Spinal cord (tissue), 10 donors: Measurements from ENCODE around the gene XRCC3. TPM values are rescaled to one million over a fixed set of nuclear protein-coding genes. Genes with fewer than 3 reads are reported as not detected.

ENCODE experiments used
- DNase-seq, 6 donors: peaks; one replicate each; pipeline versions ENCODE4 v3.0.0 to v3.0.0-alpha.2; 2013 to 2015; ENCODE audit warnings: low spot score in 6 of 6, low read depth in 4 of 6
- H3K27ac ChIP-seq: one replicate; pipeline ENCODE4 v1.5.1; 2013; ENCODE audit warnings: low read depth, low read length, control low read depth
- H3K27me3 ChIP-seq: one replicate; pipeline ENCODE4 v1.6.1; 2013; ENCODE audit warnings: low read length; ENCODE audit not compliant: control insufficient read depth, insufficient read depth
- H3K36me3 ChIP-seq: one replicate; pipeline ENCODE4 v1.6.1; 2013; ENCODE audit warnings: low read length; ENCODE audit not compliant: control insufficient read depth, insufficient read depth
- H3K4me1 ChIP-seq: one replicate; pipeline ENCODE4 v1.6.1; 2013; ENCODE audit warnings: low read length; ENCODE audit not compliant: control insufficient read depth, insufficient read depth
- H3K4me3 ChIP-seq: one replicate; pipeline ENCODE4 v1.5.1; 2013; ENCODE audit warnings: low read depth, low read length, control low read depth
- H3K9me3 ChIP-seq: one replicate; pipeline ENCODE4 v1.6.1; 2013; ENCODE audit warnings: low read length; ENCODE audit not compliant: control insufficient read depth, insufficient read depth
- WGBS: methylation state at CpG from one replicate; pipeline ENCODE4 v1.1.5; 2013; ENCODE audit warnings: missing lambda C conversion rate; ENCODE audit not compliant: insufficient coverage; 5-methylcytosine and 5-hydroxymethylcytosine counted together
- polyA plus RNA-seq, 2 donors: library from polyadenylated mRNA; unstranded; fragments of 120-200 nt; gene quantifications; one replicate each; pipeline ENCODE4 v1.2.1, GENCODE V29; 2013; ENCODE audit not compliant: insufficient read length in 2 of 2
- total RNA-seq, 2 donors: library from RNA; depleted of rRNA in 1 of 2; stranded (reverse); fragments of 120-200 nt in 1 of 2; fragments of >200 nt in 1 of 2; gene quantifications; one replicate each; pipeline versions ENCODE4 v1.2.3 to v1.2.4, GENCODE V29; 2013 to 2014
- donor health status: healthy.

The XRCC3 gene
- total and polyA plus RNA-seq, 4 donors: 10.9 to 20.6 (median 13.6) TPM

DNA sequence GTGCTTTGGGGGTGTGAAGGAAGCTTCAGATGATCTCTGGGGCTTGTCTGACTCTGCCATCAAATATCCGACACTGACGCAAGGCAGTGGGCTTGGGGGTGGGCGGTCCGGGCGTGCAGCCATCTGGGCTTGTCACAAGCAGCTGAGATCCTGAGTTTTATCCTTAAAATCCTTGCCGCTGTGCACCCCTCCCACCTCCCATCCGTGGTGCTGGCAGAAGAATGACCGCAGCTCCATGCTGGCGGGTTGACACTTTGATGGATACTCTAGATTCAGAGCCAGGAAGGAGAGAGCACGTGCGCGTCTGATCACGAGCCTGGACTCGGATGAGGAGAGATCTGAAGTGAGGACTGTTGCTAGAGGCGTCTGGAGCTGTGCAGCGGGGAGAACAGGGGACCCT is 3.3 kb upstream of the XRCC3 start:
- Histone ChIP-seq H3K27ac (no peak overlapping the region), H3K4me1 (peaks cover 52% of the 10 kb centered on the region), H3K4me3 (no peak overlapping the region), H3K27me3 (no peaks in the 10 kb centered on the region), H3K36me3 (peaks cover 24% of the 10 kb centered on the region), H3K9me3 (no peaks in the 10 kb centered on the region)
- peak in 2 of 6 donors; percentile 66 to 75 for DNase-seq
- WGBS: 20% methylated on average over 16 of the region's 16 CpGs

DNA sequence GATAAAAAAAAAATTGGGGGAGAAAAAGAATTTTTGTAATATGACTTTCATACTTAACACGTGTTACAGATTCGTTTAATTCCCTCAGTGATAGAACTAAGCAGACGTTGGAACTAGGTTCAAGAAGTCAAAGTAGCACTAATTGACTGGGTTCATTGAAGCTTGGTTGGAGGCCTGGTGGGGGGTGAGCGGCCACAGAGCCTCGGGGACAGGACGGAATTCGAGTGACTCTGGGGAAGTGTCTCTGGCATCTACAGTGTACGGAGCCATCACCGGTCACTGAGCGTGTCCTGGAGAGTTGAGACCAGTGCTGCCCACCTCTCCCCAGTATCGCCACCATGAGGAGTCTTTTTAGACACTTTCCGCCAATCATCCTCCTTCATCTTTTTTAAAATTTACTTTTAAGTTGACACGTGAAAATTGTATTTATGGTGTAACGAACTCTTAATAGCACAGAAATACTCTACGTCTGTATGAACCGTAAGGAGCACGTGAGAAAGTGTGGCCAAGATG is 1.7 kb upstream of the XRCC3 start:
- Histone ChIP-seq H3K27me3 (no peaks in the 10 kb centered on the region), H3K27ac (no peak overlapping the region), H3K9me3 (no peaks in the 10 kb centered on the region), H3K36me3 (peaks cover 32% of the 10 kb centered on the region), H3K4me1 (peaks cover 58% of the 10 kb centered on the region), H3K4me3 (peak overlapping the region; percentile 54)
- no peak for DNase-seq
- 70% methylated on average over 10 of the region's 17 CpGs for WGBS

DNA sequence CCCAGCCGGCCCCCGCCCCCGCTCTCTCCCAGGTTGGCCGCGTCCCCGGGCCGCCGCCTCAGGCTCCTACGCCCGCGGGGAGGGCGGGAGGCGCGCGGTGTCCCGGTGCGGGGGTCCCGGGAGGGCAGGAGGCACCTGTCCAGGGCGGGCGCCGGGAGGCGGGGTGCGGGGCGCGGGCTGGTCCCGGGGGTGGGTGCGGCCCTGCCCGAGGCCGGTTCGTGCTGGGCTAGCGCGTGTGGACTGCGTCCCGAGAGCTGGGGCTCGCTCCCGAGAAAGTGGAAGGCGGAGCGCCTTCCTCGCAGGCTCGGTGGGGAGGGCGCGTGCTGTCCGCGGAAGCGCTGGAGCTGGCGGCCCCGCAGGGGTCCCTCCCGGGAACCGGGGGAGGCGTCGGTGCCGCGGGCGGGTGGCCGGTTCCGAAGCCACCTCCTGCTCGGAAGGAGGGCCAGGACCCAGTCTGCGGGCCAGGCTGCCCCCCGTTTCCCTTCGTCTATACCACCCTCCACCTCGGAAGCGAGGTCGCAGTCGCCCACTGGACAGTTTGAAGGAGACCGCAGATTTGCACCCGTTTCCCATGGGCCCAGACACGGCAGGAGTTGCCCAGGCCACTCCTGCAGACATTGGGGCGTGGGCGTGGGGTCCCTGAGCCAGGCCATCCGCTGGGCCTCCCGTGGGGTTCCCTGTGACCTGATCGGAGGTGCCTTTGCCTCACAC is 995 bp upstream of the XRCC3 start:
- peaks cover 29% of the 10 kb centered on the region for H3K36me3 ChIP-seq
- H3K27ac ChIP-seq: no peak overlapping the region
- no peaks in the 10 kb centered on the region for H3K9me3 ChIP-seq
- peak overlapping the region; percentile 54 for H3K4me3 ChIP-seq
- H3K27me3 ChIP-seq: no peaks in the 10 kb centered on the region
- peaks cover 65% of the 10 kb centered on the region for H3K4me1 ChIP-seq
- DNase-seq: peak in 1 of 6 donors; percentile 48
- 1% methylated on average over 72 of the region's 72 CpGs for WGBS

DNA sequence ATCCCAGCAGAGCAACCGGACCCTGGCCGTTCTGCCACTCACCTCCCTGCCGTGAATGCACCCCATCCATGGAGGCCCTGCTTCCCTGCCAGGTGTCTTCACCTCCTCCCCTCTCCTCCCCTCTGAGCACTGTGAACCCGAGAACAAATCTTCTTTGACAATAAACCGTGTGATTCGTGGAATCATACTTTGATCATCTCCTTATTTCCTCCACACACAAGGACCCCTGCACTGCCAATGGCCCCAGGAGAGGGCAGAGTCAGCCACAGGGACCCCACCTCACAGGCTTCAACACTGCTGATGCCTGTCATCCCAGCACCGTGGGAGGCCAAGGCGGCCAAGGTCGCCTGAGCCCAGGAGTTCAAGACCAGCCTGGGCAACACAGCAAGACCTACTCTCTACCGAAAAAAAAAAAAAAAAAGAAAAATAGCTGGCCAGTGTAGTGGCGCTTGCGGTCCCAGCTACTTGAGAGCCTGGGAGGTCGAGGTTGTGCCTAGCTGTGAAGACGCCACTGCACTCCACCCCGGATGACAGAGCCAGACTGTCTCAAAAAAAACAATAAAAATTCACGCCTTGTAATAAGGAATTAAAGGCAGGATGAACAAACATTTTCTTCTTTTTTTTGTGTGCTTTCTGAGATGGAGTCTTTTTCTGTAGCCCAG is 1.1 kb downstream of the XRCC3 start:
- DNase-seq: no peak
- 67% methylated on average over 7 of the region's 16 CpGs for WGBS
- H3K27ac ChIP-seq: no peak overlapping the region
- H3K27me3 ChIP-seq: no peaks in the 10 kb centered on the region
- H3K9me3 ChIP-seq: no peaks in the 10 kb centered on the region
- H3K4me1 ChIP-seq: peaks cover 72% of the 10 kb centered on the region
- peak overlapping the region; percentile 26 for H3K4me3 ChIP-seq
- peaks cover 35% of the 10 kb centered on the region for H3K36me3 ChIP-seq

DNA sequence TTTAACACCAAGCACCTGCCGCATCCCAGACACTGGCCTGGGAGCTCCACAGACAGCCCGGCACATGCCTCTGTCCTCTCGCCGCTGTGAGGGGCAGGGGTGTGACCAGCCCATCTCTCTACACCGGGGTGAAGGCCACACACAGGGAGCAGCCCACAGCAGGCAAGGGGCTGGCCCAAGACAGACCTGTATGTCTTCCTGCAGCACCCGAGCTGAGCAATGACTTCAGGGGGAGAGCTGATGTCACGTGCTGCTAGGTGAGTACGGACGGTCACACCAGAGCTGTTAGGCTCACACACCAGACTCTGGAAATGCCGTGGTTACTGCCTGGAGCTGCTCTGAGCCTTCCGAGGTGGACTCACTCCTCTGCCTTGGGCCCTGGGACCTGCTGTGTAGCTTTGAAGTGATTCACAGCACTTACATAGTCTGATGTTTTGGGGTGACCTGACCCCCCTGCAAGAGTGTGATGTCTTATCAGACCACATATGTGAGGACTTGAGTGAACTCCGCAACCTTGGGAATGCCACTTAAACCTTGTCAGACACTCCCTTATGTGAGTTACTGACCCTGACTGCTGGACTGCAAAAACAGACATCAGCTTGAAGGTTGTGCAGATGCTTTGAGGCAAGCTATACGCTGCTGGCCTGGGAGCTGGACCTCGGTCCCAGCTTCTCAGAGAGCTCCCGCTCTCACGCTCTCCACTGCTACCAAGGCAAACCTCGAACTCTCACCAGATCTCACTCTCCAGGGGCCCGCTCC is 1.8 kb downstream of the XRCC3 start:
- no peaks in the 10 kb centered on the region for H3K27me3 ChIP-seq
- no peaks in the 10 kb centered on the region for H3K9me3 ChIP-seq
- DNase-seq: no peak
- no peak overlapping the region for H3K4me3 ChIP-seq
- WGBS: 88% methylated on average over 18 of the region's 18 CpGs
- peaks cover 38% of the 10 kb centered on the region for H3K36me3 ChIP-seq
- H3K4me1 ChIP-seq: peaks cover 73% of the 10 kb centered on the region
- H3K27ac ChIP-seq: peak overlapping the region; percentile 33

DNA sequence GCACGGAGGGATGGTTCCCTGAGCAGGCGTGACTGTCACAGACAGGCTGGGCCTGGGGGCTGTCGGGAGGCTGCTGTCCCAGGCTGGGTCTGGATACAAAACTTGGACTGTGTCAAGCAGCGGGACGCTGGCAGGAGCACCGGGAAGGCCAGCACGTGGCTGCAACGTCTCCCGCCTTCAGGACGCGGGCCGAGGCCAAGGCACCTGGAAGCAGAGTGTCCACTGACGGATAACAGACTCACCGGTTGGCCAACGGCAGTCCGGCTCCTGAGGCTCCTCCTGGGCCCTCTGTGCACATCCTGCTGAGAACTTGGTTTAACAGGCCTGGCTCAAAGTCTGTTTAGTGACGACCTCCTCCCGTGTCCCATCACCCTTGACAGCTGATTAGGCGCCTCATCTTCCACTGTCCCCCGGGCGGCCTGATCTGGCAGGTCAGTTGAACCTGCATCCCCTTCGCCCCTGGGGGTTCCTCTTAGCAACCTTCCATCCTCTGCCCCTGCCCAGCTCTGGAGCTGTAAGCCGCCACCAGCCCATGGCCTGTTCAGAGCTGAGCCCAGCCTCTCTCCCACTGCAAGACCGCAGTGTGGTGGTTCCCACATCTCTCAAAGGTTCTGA is 2.5 kb downstream of the XRCC3 start:
- no peak overlapping the region for H3K4me3 ChIP-seq
- 69% methylated on average over 24 of the region's 24 CpGs for WGBS
- no peak for DNase-seq
- no peaks in the 10 kb centered on the region for H3K9me3 ChIP-seq
- peaks cover 72% of the 10 kb centered on the region for H3K4me1 ChIP-seq
- H3K27ac ChIP-seq: peak overlapping the region; percentile 69
- H3K27me3 ChIP-seq: no peaks in the 10 kb centered on the region
- H3K36me3 ChIP-seq: peaks cover 45% of the 10 kb centered on the region

DNA sequence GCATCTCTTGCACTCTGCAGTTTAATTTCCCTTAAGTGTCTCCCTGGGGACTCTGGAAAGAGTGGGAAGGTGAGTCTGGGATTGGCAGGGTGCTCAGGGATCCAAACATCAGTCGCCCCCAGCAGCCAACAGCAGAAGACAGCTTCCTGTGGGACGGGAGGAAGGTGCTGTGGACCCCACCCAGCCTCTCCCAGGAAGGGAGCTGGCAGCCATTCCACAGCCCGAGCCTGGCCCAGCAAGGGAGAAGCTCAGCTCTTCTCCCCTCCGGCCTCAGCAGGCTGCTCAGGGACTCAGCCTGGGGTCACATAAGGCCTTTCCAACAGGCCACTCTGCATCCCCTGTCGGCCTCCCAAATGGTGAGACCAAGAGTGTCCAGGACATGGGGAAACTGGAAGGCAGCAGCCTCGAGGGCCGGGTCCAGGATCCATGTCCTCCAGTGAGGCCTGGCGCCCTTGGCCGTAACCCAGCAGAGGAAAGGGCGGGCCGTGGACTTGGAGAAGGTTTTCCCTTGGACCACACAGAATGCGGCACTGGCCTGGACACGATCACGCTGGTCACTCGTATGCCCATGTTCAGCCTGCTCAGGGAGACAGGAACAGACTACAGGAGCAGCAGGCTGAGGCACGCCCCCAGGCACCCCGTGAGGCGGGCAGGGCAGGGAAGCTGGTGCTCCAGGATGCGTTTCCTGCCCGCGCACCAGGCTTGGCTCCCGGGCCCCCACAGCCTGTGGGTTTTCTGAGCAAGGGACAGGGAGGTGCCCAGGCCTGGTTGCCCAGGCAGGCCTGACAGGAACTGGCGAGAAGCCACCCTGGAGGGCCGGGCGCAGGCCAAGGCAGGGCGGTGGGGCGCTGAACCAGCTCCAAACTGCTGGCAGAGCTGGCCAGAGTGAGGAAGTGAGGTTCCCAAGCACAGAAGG is 3.5 kb downstream of the XRCC3 start:
- Histone ChIP-seq H3K27ac (peak overlapping the region; percentile 69), H3K36me3 (peaks cover 55% of the 10 kb centered on the region), H3K4me1 (peaks cover 62% of the 10 kb centered on the region), H3K9me3 (no peaks in the 10 kb centered on the region), H3K27me3 (no peaks in the 10 kb centered on the region), H3K4me3 (no peak overlapping the region)
- DNase-seq: peak in 1 of 6 donors; percentile 82
- 52% methylated on average over 27 of the region's 27 CpGs for WGBS

DNA sequence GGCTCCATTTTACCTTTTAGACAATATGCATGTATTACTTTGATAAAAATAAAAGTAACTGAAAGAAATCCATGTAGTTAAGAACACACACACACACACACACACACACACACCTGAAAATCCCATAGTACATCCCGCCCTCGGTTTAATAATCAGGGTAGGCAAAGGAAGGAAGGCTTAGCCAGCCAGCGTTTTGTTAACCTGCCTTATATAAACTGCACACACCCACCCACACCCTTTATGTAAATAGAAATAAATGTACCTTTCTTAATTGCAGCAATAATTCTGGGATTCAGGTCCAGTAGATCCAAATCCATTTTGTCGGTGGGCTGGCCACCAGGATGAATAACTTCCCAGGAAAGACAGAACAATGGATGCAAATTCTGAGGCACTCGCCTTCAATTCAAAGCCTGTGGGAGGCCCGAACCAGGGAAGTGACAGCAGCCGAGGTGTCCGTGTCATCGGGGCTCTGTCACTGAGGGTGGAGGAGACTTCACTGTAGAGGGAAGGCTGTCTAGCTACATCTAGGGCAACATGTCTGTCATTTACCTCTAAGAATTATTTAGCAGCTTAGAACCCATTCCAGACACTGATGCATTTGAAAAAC is 4.4 kb downstream of the XRCC3 start:
- Histone ChIP-seq H3K9me3 (no peaks in the 10 kb centered on the region), H3K4me3 (no peak overlapping the region), H3K36me3 (peaks cover 64% of the 10 kb centered on the region), H3K27me3 (no peaks in the 10 kb centered on the region), H3K4me1 (peaks cover 60% of the 10 kb centered on the region), H3K27ac (no peak overlapping the region)
- no peak for DNase-seq
- WGBS: 38% methylated on average over 6 of the region's 9 CpGs
